MCF 10A (cell line): ENCODE results near the gene ERVW-1. TPM values are rescaled to one million over a fixed set of nuclear protein-coding genes. Genes with fewer than 3 reads are reported as not detected.
"Not testable (repeated sequence)": the region's sequence is repeated elsewhere in the genome, so short reads cannot be mapped to it uniquely, and the experiment has no call there.

Experiments
- BruUV-seq: library from RNA; stranded (reverse); fragments of 400-500 nt; replicated peaks from 2 replicates; lab custom pipeline; 2021; lab: Mats Ljungman, UMichigan
- CTCF ChIA-PET: fragments of 300-600 bp; sonication (Branson Sonifier 250); formaldehyde crosslinking; extraction: SDS; loops from one replicate; lab custom pipeline; 2021; ENCODE audit warnings: antibody characterized with exemption, inconsistent platforms; lab: Yijun Ruan, JAX
- POLR2A ChIA-PET: fragments of 300-600, 350-650 bp; sonication (Branson Sonifier 250); formaldehyde crosslinking; extraction: SDS; loops from one replicate; lab custom pipeline; 2020; ENCODE audit warnings: antibody characterized with exemption, inconsistent platforms; lab: Yijun Ruan, JAX
- DNase-seq: peaks from one replicate; pipeline ENCODE4 v3.0.0-alpha.2; 2018; ENCODE audit not compliant: unreplicated experiment
- H3K27ac Mint-ChIP-seq: one replicate; pipeline ENCODE4 v1.8.0; 2022; ENCODE audit warnings: mild to moderate bottlenecking, low read depth, mixed read lengths; ENCODE audit not compliant: unreplicated experiment
- H3K27me3 Mint-ChIP-seq: one replicate; pipeline ENCODE4 v1.8.0; 2022; ENCODE audit warnings: mixed read lengths; ENCODE audit not compliant: insufficient read depth, unreplicated experiment
- H3K36me3 Mint-ChIP-seq: one replicate; pipeline ENCODE4 v1.8.0; 2022; ENCODE audit warnings: mild to moderate bottlenecking, moderate library complexity, mixed read lengths; ENCODE audit not compliant: insufficient read depth, unreplicated experiment
- H3K4me1 Mint-ChIP-seq: one replicate; pipeline ENCODE4 v1.8.0; 2022; ENCODE audit warnings: mixed read lengths; ENCODE audit not compliant: insufficient read depth, unreplicated experiment
- H3K4me3 Mint-ChIP-seq: one replicate; pipeline ENCODE4 v1.8.0; 2022; ENCODE audit warnings: mild to moderate bottlenecking, moderate library complexity, mixed read lengths; ENCODE audit not compliant: unreplicated experiment
- H3K9me3 Mint-ChIP-seq: one replicate; pipeline ENCODE4 v1.8.0; 2022; ENCODE audit warnings: mixed read lengths; ENCODE audit not compliant: unreplicated experiment
- intact Hi-C: fragments of 100-400 bp; cut with micrococcal nuclease; formaldehyde crosslinking; loops from 2 replicates; pipeline ENCODE4 v1.14.1; 2022
- total RNA-seq: library from RNA; stranded (reverse); gene quantifications from 2 replicates; pipeline ENCODE4 v1.2.3, GENCODE V29; 2022
- TF ChIP-seq, protein P1 (sequence below): fragments of 200-600 bp; IDR thresholded peaks from one replicate; pipeline ENCODE4 v1.8.0; 2022; ENCODE audit warnings: antibody characterized with exemption, mild to moderate bottlenecking; ENCODE audit not compliant: unreplicated experiment

Gene ERVW-1
- total RNA-seq, 1 experiment from 2014 or later, result not detected

DNA sequence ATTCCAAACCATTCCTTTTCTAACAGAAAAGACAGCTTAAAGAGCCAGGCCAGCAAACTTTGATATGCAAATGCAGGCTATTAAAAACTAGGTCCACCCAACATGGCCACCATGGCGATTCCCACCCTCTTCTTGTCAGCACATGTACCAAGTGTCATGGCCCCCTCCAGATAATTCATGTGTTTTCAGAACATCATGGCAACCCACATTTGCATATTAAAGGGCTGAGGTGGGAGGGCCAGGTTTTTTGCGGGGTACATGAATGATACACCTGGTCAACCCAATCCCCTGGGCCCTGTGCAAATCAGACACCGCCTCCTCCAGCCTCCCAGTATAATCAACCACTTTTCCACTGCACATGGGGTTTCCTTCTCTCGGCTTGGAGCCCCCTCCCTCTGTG, 965 bp upstream of the ERVW-1 start:
- Mint-ChIP-seq H3K4me1 (no peaks in the 10 kb centered on the region), H3K27me3 (no peaks in the 10 kb centered on the region), H3K27ac (no peak overlapping the region), H3K36me3 (peaks cover 10% of the 10 kb centered on the region), H3K4me3 (no peak overlapping the region), H3K9me3 (no peaks in the 10 kb centered on the region)
- TF ChIP-seq, protein P1, sequence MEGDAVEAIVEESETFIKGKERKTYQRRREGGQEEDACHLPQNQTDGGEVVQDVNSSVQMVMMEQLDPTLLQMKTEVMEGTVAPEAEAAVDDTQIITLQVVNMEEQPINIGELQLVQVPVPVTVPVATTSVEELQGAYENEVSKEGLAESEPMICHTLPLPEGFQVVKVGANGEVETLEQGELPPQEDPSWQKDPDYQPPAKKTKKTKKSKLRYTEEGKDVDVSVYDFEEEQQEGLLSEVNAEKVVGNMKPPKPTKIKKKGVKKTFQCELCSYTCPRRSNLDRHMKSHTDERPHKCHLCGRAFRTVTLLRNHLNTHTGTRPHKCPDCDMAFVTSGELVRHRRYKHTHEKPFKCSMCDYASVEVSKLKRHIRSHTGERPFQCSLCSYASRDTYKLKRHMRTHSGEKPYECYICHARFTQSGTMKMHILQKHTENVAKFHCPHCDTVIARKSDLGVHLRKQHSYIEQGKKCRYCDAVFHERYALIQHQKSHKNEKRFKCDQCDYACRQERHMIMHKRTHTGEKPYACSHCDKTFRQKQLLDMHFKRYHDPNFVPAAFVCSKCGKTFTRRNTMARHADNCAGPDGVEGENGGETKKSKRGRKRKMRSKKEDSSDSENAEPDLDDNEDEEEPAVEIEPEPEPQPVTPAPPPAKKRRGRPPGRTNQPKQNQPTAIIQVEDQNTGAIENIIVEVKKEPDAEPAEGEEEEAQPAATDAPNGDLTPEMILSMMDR, result no peak
- ChIA-PET POLR2A (interaction anchor here (0.8 kb wide), 1 partner anchor 31 kb away, joined by 3 read pairs; no protein-coding TSS in a partner anchor), CTCF (interaction anchor here (0.6 to 1.1 kb wide), 2 partner anchors 11 to 80 kb away, joined by 3 to 4 read pairs; no protein-coding TSS in a partner anchor)
- BruUV-seq, result no TSS peak
- no peak for DNase-seq
- intact Hi-C loops, result no loop called here

DNA sequence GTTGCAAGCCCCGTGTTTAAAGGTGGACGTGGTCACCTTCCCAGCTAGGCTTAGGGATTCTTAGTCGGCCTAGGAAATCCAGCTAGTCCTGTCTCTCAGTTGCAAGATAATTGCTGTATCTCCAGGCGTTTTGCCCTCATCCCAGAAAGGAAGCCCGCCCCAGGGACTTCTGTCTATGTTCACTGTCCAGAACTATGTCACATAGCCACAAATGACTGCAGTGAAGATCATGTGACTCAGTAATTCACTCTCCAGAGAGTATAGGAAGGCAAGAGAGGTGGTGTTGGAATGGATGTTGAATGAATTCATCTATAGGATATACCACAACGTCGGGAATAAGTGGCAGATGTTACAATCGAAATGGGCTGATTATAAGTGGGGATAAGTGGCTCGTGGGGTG, 349 bp upstream of the ERVW-1 start:
- no TSS peak for BruUV-seq
- Mint-ChIP-seq H3K27ac (peak overlapping the region; percentile 8), H3K9me3 (no peaks in the 10 kb centered on the region), H3K4me1 (no peaks in the 10 kb centered on the region), H3K36me3 (peaks cover 10% of the 10 kb centered on the region), H3K4me3 (no peak overlapping the region), H3K27me3 (no peaks in the 10 kb centered on the region)
- DNase-seq, result no peak
- TF ChIP-seq, protein P1, result no peak
- POLR2A ChIA-PET, result interaction anchor here (0.8 kb wide), 1 partner anchor 30 kb away, joined by 3 read pairs; no protein-coding TSS in a partner anchor
- intact Hi-C loops, result no loop called here
- CTCF ChIA-PET, result interaction anchor here (0.6 to 1.3 kb wide), 3 partner anchors 11 to 79 kb away, joined by 3 to 4 read pairs (median 4); no protein-coding TSS in a partner anchor

DNA sequence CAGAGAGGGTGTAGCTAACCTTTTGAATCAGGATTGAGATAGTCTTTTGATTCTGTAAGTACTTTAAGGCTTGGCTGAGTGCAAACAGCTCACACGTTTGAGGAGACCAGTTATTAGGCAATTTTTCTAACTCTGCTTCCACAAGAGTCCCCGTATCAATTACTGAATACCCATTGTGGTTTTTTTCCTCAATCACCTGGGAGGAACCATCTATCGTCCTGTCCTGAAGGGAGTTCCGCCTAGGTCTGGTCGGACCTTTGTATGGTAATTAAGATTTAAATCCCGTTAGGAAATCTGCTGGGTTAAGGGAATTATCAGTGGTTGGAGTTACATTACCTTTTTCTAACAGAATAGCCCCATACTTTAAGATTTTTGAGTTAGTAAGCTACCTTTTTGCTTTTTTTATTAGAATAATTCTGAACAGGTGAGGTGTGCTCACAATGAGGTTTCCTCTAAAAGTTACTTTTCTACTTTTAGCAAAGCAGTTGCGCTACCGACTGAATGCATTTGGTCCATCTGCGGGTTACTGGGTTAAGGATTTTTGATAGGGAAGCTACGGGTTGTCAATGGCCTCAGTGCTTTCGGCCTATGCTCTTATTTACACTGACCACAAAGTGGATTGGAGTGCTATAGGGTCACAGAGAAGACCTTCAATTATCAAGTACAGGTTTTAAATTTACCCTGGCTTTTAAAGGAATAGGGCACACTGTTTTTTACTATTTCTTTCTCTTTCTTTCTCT, 1.7 kb downstream of the ERVW-1 start:
- intact Hi-C loops, H3K9me3 Mint-ChIP-seq, BruUV-seq, DNase-seq, H3K27me3 Mint-ChIP-seq, H3K27ac Mint-ChIP-seq, H3K4me3 Mint-ChIP-seq, H3K4me1 Mint-ChIP-seq, CTCF ChIA-PET: not testable (repeated sequence)
- POLR2A ChIA-PET, result interaction anchor here (0.7 kb wide), 1 partner anchor 11 kb away, joined by 3 read pairs; no protein-coding TSS in a partner anchor
- H3K36me3 Mint-ChIP-seq, result peaks cover 15% of the 10 kb centered on the region

DNA sequence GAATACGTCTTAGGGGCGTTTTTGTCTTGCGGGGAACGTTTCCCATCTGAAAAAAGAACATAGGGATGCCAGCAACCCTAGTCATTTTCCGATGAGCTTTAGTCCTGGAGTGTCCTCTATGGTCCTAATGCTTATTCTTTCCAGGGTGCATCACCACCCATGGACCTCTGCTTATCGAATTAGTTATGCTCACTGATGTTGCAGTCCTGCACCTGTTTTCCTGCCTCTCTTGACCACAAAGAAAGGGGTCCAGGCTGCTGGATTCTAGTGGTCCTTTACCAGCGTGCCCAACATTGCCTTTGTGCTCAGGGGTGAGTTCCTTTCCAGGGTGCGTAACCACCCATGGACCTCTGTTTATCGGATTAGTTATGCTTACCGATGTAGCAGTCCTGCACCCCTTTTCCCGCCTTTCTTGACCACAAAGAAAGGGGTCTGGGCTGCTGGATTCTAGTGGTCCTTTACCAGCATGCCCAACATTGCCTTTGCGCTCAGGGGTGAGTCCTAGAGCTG, 2.4 kb downstream of the ERVW-1 start:
- H3K36me3 Mint-ChIP-seq, result peaks cover 15% of the 10 kb centered on the region
- BruUV-seq, H3K9me3 Mint-ChIP-seq, POLR2A ChIA-PET, H3K27me3 Mint-ChIP-seq, H3K4me1 Mint-ChIP-seq, CTCF ChIA-PET, H3K4me3 Mint-ChIP-seq, H3K27ac Mint-ChIP-seq, DNase-seq, intact Hi-C loops: not testable (repeated sequence)

DNA sequence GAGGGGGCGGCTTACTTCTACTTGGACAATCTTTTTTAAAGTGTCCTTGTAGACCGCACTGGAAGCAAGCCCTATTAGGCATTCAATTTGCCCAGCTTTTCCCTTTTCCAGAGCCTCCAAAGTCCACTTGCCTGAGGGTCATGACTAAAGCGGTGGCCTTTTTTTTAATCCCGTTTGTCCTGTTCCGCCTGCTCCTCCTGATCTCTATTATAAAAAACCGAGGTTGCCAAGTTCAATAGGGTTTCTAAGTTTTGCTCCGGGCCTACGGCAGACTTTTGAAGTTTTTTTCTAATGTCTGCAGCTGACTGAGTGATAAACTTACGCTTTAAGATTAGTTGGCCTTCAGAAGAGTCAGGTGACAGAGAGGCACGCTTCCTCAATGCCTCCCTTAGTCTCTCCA, 3.8 kb downstream of the ERVW-1 start:
- intact Hi-C loops, DNase-seq: not testable (repeated sequence)

DNA sequence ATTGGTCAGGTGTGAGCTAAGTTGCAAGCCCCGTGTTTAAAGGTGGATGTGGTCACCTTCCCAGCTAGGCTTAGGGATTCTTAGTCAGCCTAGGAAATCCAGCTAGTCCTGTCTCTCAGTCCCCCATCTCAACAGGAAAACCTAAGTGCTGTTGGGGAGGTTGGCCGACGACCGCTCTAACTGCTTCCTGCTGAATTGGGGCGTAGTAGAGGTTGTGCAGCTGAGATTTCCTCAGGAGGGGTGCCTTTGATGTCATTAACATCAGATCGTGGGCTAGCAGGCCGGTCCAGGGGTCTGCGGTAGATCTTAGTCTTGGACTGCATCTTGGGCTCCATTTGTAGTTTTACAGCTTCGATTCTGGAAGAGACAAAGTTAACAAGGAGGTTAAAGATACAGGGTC, 9.2 kb downstream of the ERVW-1 start:
- intact Hi-C loops, H3K27ac Mint-ChIP-seq, BruUV-seq, POLR2A ChIA-PET, DNase-seq, H3K4me3 Mint-ChIP-seq, H3K4me1 Mint-ChIP-seq, H3K9me3 Mint-ChIP-seq, H3K36me3 Mint-ChIP-seq, H3K27me3 Mint-ChIP-seq: not testable (repeated sequence)
- CTCF ChIA-PET, result interaction anchor here (0.8 kb wide), 1 partner anchor 20 kb away, joined by 3 read pairs; no protein-coding TSS in a partner anchor

More for the DNA sequence above, 3.8 kb downstream of the ERVW-1 start:
- POLR2A ChIA-PET, H3K4me3 Mint-ChIP-seq, H3K27ac Mint-ChIP-seq, CTCF ChIA-PET, BruUV-seq, H3K27me3 Mint-ChIP-seq, H3K9me3 Mint-ChIP-seq, H3K4me1 Mint-ChIP-seq: not testable (repeated sequence)
- H3K36me3 Mint-ChIP-seq, result peaks cover 15% of the 10 kb centered on the region
